Raji (cell line): ENCODE results near the gene BTBD9.

Experiments used
- POLR2A ChIP-seq: IDR thresholded peaks from 2 replicates; pipeline ENCODE4 v1.6.1; 2011; ENCODE audit warnings: low read depth, low read length, control low read depth; ENCODE audit not compliant: insufficient read depth

BTBD9 gene

GRCh38 chr6:38393986-38394385, 245.7 kb downstream of the BTBD9 start:
- TF ChIP-seq POLR2A = no peak

GRCh38 chr6:38391626-38392579, 247.8 kb downstream of the BTBD9 start:
- no peak for TF ChIP-seq POLR2A

- TF ChIP-seq POLR2A = no peak
Measured at GRCh38 chr6:38391206-38391605, 248.5 kb downstream of the BTBD9 start.

- TF ChIP-seq POLR2A = no peak
Measured at GRCh38 chr6:38389875-38390274, 249.9 kb downstream of the BTBD9 start.

- TF ChIP-seq POLR2A = no peak
Measured at GRCh38 chr6:38387971-38388370, 251.8 kb downstream of the BTBD9 start.

GRCh38 chr6:38387461-38387860, 252.3 kb downstream of the BTBD9 start:
- TF ChIP-seq POLR2A = no peak

GRCh38 chr6:38378801-38379200, 260.9 kb downstream of the BTBD9 start:
- TF ChIP-seq POLR2A = no peak

- no peak for TF ChIP-seq POLR2A
Measured at GRCh38 chr6:38375937-38376336, 263.8 kb downstream of the BTBD9 start.

GRCh38 chr6:38375341-38375740, 264.4 kb downstream of the BTBD9 start:
- no peak for TF ChIP-seq POLR2A

- TF ChIP-seq POLR2A = no peak
Measured at GRCh38 chr6:38371881-38372280, 267.8 kb downstream of the BTBD9 start.

GRCh38 chr6:38370653-38371601, 268.8 kb downstream of the BTBD9 start:
- TF ChIP-seq POLR2A = no peak

- no peak for TF ChIP-seq POLR2A
Measured at GRCh38 chr6:38367231-38367630, 272.5 kb downstream of the BTBD9 start.

- no peak for TF ChIP-seq POLR2A
Measured at GRCh38 chr6:38366234-38366633, 273.5 kb downstream of the BTBD9 start.

- TF ChIP-seq POLR2A = no peak
Measured at GRCh38 chr6:38364775-38365174, 275.0 kb downstream of the BTBD9 start.

GRCh38 chr6:38364127-38364526, 275.6 kb downstream of the BTBD9 start:
- TF ChIP-seq POLR2A = no peak

- no peak for TF ChIP-seq POLR2A
Measured at GRCh38 chr6:38355519-38355918, 284.2 kb downstream of the BTBD9 start.
